SK-N-MC (cell line): Measurements from ENCODE around the gene PIAS1.

Experiments used
- EZH2 ChIP-seq: fragments of 200-600 bp; sonication (generic); IDR thresholded peaks from one replicate; pipeline ENCODE4 v1.6.1; 2017; ENCODE audit warnings: antibody characterized with exemption
- POLR2AphosphoS5 ChIP-seq: IDR thresholded peaks from 2 replicates; pipeline ENCODE4 v1.6.1; 2012; ENCODE audit warnings: mild to moderate bottlenecking, low read depth, low read length, borderline replicate concordance

DNA sequence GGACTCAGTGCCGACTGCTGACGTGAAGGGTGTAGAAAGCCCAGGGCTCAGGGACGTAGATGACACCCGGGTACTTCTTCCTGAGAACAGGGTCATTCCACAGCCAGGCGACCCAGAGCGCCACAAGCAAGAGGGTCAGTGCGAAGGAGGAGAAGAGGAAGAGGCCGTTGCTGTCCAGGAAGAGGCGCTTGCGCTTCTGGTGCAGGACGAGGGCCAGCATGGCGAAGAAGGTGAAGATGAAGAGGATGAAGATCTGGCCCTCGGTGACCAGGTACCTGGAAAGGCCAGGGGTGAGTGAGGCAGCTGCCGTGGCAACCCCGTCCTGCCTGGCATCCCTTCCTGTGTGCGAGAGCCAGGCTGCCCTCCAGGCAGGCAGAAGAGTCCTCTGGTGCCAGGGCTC is 154.0 kb downstream of the PIAS1 start:
- TF ChIP-seq POLR2AphosphoS5 (no peak), EZH2 (no peak)
